ENCODE measurements around the gene SORCS2. TPM values are rescaled to one million over a fixed set of nuclear protein-coding genes. Genes with fewer than 3 reads are reported as not detected.

SORCS2 gene
- total RNA-seq, 1 experiment from 2014 or later = 0.15 TPM

DNA sequence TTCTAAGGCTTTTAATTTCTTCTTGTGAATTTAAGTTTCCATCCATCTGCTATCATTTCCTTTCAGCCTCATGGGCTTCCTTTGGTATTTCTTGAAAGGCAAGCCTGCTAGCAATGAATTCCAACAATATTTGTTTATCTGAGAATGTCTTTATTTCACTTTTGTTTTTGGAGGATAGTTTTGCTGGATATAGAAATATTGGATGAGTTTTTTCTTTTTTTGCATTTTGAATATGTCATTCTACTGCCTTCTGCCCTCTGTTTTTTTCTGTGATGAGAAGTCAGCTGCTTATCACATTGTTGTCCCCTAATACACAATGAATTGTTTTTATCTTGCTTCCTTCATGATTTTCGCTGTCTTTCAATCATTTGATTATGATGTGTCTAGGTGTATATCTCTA lies 13.2 kb upstream of the SORCS2 start:
- in situ Hi-C loops (cut with HindIII; ENCODE audit: low pct_unique_long_range_greater_than_20kb, low sequenced_read_pairs) (no loop called here), intact Hi-C loops (cut with micrococcal nuclease; ENCODE audit: unreplicated experiment) (no loop called here)
- H3K27ac ChIP-seq (ENCODE audit: low read length) = no peak overlapping the region
- no peaks in the 10 kb centered on the region for H3K36me3 ChIP-seq (ENCODE audit: control insufficient read depth, insufficient read depth, low read length)
- H3K4me1 ChIP-seq (ENCODE audit: control insufficient read depth, insufficient read depth, low read length) = no peaks in the 10 kb centered on the region
- no peaks in the 10 kb centered on the region for H3K27me3 ChIP-seq (ENCODE audit: control insufficient read depth, insufficient read depth, low read length)
- DNase-seq (ENCODE audit: low read depth, low spot score) (no peak), ATAC-seq (no peak)
- H3K4me3 ChIP-seq (ENCODE audit: low read depth in 2 of 2, low read length in 2 of 2) = no peak overlapping the region
- peaks cover 6% of the 10 kb centered on the region; the same call in 1 of the 2 replicates for H3K9me3 ChIP-seq (ENCODE audit: control insufficient read depth, insufficient read depth, low read depth, low read length)
- POLR2A ChIA-PET = no interaction called here
- no TSS peak for BruUV-seq (replicated peaks)
- CTCF ChIA-PET = no interaction called here
- TF ChIP-seq, protein P1, sequence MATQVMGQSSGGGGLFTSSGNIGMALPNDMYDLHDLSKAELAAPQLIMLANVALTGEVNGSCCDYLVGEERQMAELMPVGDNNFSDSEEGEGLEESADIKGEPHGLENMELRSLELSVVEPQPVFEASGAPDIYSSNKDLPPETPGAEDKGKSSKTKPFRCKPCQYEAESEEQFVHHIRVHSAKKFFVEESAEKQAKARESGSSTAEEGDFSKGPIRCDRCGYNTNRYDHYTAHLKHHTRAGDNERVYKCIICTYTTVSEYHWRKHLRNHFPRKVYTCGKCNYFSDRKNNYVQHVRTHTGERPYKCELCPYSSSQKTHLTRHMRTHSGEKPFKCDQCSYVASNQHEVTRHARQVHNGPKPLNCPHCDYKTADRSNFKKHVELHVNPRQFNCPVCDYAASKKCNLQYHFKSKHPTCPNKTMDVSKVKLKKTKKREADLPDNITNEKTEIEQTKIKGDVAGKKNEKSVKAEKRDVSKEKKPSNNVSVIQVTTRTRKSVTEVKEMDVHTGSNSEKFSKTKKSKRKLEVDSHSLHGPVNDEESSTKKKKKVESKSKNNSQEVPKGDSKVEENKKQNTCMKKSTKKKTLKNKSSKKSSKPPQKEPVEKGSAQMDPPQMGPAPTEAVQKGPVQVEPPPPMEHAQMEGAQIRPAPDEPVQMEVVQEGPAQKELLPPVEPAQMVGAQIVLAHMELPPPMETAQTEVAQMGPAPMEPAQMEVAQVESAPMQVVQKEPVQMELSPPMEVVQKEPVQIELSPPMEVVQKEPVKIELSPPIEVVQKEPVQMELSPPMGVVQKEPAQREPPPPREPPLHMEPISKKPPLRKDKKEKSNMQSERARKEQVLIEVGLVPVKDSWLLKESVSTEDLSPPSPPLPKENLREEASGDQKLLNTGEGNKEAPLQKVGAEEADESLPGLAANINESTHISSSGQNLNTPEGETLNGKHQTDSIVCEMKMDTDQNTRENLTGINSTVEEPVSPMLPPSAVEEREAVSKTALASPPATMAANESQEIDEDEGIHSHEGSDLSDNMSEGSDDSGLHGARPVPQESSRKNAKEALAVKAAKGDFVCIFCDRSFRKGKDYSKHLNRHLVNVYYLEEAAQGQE (IDR thresholded peaks at IDR 0.05; ENCODE audit: insufficient read depth in 1 of 2, low read depth in 2 of 2, low read length in 1 of 2) = no peak
- TF ChIP-seq POLR2AphosphoS5 (IDR thresholded peaks at IDR 0.05; ENCODE audit: low read depth, low read length) = no peak
- TF ChIP-seq TCF7L2 (IDR thresholded peaks at IDR 0.05; ENCODE audit: low read depth, low read length) = no peak
- no peak for TF ChIP-seq SIN3A (IDR thresholded peaks at IDR 0.05; ENCODE audit: borderline replicate concordance, insufficient read depth, low read depth, low read length)
- TF ChIP-seq, protein P2, sequence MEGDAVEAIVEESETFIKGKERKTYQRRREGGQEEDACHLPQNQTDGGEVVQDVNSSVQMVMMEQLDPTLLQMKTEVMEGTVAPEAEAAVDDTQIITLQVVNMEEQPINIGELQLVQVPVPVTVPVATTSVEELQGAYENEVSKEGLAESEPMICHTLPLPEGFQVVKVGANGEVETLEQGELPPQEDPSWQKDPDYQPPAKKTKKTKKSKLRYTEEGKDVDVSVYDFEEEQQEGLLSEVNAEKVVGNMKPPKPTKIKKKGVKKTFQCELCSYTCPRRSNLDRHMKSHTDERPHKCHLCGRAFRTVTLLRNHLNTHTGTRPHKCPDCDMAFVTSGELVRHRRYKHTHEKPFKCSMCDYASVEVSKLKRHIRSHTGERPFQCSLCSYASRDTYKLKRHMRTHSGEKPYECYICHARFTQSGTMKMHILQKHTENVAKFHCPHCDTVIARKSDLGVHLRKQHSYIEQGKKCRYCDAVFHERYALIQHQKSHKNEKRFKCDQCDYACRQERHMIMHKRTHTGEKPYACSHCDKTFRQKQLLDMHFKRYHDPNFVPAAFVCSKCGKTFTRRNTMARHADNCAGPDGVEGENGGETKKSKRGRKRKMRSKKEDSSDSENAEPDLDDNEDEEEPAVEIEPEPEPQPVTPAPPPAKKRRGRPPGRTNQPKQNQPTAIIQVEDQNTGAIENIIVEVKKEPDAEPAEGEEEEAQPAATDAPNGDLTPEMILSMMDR (IDR thresholded peaks at IDR 0.05) = no peak

DNA sequence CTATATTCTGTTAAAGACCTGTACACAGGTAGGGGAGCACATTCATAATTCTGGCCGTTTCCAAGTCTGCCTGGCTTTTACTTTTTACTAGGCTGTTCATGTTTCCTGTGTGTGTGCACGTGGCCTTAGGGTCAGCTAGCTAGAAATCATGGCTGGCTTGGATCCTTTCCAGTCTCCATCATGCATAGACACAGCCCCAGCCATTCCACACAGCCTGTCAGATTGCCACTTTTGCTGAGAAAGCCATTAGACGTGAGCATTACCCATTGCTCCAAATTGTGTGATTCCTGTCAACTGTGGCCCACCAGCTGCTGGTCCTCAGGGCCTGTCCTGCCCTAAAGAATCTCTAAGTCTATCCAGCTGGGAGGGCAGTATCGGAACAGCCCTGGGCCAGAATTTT lies 11.4 kb upstream of the SORCS2 start:
- BruUV-seq (replicated peaks) = no TSS peak
- TF ChIP-seq POLR2AphosphoS5 (IDR thresholded peaks at IDR 0.05; ENCODE audit: low read depth, low read length) (no peak), TCF7L2 (IDR thresholded peaks at IDR 0.05; ENCODE audit: low read depth, low read length) (no peak), SIN3A (IDR thresholded peaks at IDR 0.05; ENCODE audit: borderline replicate concordance, insufficient read depth, low read depth, low read length) (no peak)
- TF ChIP-seq, protein P1 (IDR thresholded peaks at IDR 0.05; ENCODE audit: insufficient read depth in 1 of 2, low read depth in 2 of 2, low read length in 1 of 2) = no peak
- TF ChIP-seq, protein P2 (IDR thresholded peaks at IDR 0.05) = no peak
- intact Hi-C loops (cut with micrococcal nuclease; ENCODE audit: unreplicated experiment) = no loop called here
- Histone ChIP-seq H3K36me3 (ENCODE audit: control insufficient read depth, insufficient read depth, low read length) (no peaks in the 10 kb centered on the region), H3K4me3 (ENCODE audit: low read depth in 2 of 2, low read length in 2 of 2) (no peak overlapping the region), H3K4me1 (ENCODE audit: control insufficient read depth, insufficient read depth, low read length) (no peaks in the 10 kb centered on the region), H3K27me3 (ENCODE audit: control insufficient read depth, insufficient read depth, low read length) (no peaks in the 10 kb centered on the region), H3K27ac (ENCODE audit: low read length) (no peak overlapping the region), H3K9me3 (ENCODE audit: control insufficient read depth, insufficient read depth, low read depth, low read length) (peaks cover 6% of the 10 kb centered on the region; the same call in 1 of the 2 replicates)
- ChIA-PET CTCF (no interaction called here), POLR2A (no interaction called here)
- in situ Hi-C loops (cut with HindIII; ENCODE audit: low pct_unique_long_range_greater_than_20kb, low sequenced_read_pairs) = no loop called here
- ATAC-seq (no peak), DNase-seq (ENCODE audit: low read depth, low spot score) (no peak)

All from Panc1 (cell line).